Vagina (tissue), 2 donors: ENCODE data around the gene IBA57. TPM values are rescaled to one million over a fixed set of nuclear protein-coding genes. Genes with fewer than 3 reads are reported as not detected.

Experiments
- DNase-seq, 2 donors: peaks; one replicate each; pipeline ENCODE4 v3.0.0-alpha.2; 2017; ENCODE audit errors: extremely low spot score in 2 of 2
- H3K27ac ChIP-seq: fragments of 200-600 bp; sonication (generic); one replicate; pipeline ENCODE4 v1.5.1; 2019
- H3K27me3 ChIP-seq: fragments of 200-600 bp; sonication (generic); one replicate; pipeline ENCODE4 v1.5.1; 2019
- H3K36me3 ChIP-seq, 2 donors: fragments of 200-600 bp; sonication (generic); one replicate each; pipeline ENCODE4 v1.5.1; 2017 to 2019
- H3K4me1 ChIP-seq: fragments of 200-600 bp; sonication (generic); one replicate; pipeline ENCODE4 v1.5.1; 2019
- H3K4me3 ChIP-seq, 2 donors: fragments of 200-600 bp; sonication (generic); 1 replicate in 1 of 2; 2 replicates in 1 of 2; pipeline ENCODE4 v1.5.1; 2016 to 2019
- H3K9me3 ChIP-seq: fragments of 200-600 bp; sonication (generic); one replicate; pipeline ENCODE4 v1.5.1; 2019
- CTCF ChIP-seq, 3 experiments: fragments of 450-650 bp in 2 of 3; fragments of 200-600 bp in 1 of 3; sonication (generic) in 1 of 3; IDR thresholded peaks; one replicate each; pipeline ENCODE4 v1.5.1; 2017 to 2019; ENCODE audit warnings: antibody characterized with exemption in 3 of 3, mild to moderate bottlenecking in 2 of 3, moderate library complexity in 2 of 3
- POLR2A ChIP-seq, 2 donors: fragments of 450-650 bp; IDR thresholded peaks; one replicate each; pipeline ENCODE4 v1.6.1; 2017; ENCODE audit warnings: antibody characterized with exemption in 2 of 2, mild to moderate bottlenecking in 2 of 2, moderate library complexity in 2 of 2
- POLR2AphosphoS5 ChIP-seq, 2 donors: sonication (generic); formaldehyde crosslinking; IDR thresholded peaks; one replicate each; pipeline ENCODE4 v1.9.0; 2017; ENCODE audit warnings: antibody characterized with exemption in 2 of 2, mild to moderate bottlenecking in 2 of 2, low read depth in 1 of 2; ENCODE audit not compliant: insufficient read depth in 1 of 2
- intact Hi-C: fragments of 100-400 bp; cut with DNase I; formaldehyde crosslinking; loops from one replicate; pipeline ENCODE4 v1.15.1; 2023
- total RNA-seq: library from RNA; depleted of rRNA; stranded (reverse); fragments of >200 nt; gene quantifications from one replicate; pipeline ENCODE4 v1.2.3, GENCODE V29; 2016

IBA57 gene
- total RNA-seq, 1 donor from 2014 or later = 3.4 TPM

GRCh38 chr1:228190778-228191177, 25.2 kb downstream of the IBA57 start:
- intact Hi-C loops = no loop called here
- Histone ChIP-seq H3K36me3 (no peaks in the 10 kb centered on the region), H3K27ac (no peak overlapping the region), H3K27me3 (no peaks in the 10 kb centered on the region), H3K4me3 (no peak overlapping the region), H3K9me3 (no peaks in the 10 kb centered on the region), H3K4me1 (no peaks in the 10 kb centered on the region)
- TF ChIP-seq CTCF (IDR thresholded peaks at IDR 0.05) (no peak), POLR2A (IDR thresholded peaks at IDR 0.05) (no peak), POLR2AphosphoS5 (IDR thresholded peaks at IDR 0.05; ENCODE audit: insufficient read depth in 1 of 2, low read depth in 1 of 2) (no peak)
- no peak for DNase-seq

GRCh38 chr1:228194436-228194835, 28.8 kb downstream of the IBA57 start:
- Histone ChIP-seq H3K9me3 (peaks cover 12% of the 10 kb centered on the region), H3K27ac (no peak overlapping the region), H3K36me3 (peaks cover 0 to 5% of the 10 kb centered on the region in 2 donors), H3K4me3 (no peak overlapping the region), H3K4me1 (no peaks in the 10 kb centered on the region), H3K27me3 (no peaks in the 10 kb centered on the region)
- no peak for DNase-seq
- intact Hi-C loops = no loop called here
- TF ChIP-seq POLR2AphosphoS5 (IDR thresholded peaks at IDR 0.05; ENCODE audit: insufficient read depth in 1 of 2, low read depth in 1 of 2) = no peak
- no peak for TF ChIP-seq CTCF (IDR thresholded peaks at IDR 0.05)
- no peak for TF ChIP-seq POLR2A (IDR thresholded peaks at IDR 0.05)

- Histone ChIP-seq H3K9me3 (peaks cover 14% of the 10 kb centered on the region), H3K36me3 (peaks cover 0 to 5% of the 10 kb centered on the region in 2 donors), H3K27me3 (no peaks in the 10 kb centered on the region), H3K27ac (no peak overlapping the region), H3K4me3 (no peak overlapping the region), H3K4me1 (no peaks in the 10 kb centered on the region)
- DNase-seq = no peak
- TF ChIP-seq POLR2AphosphoS5 (IDR thresholded peaks at IDR 0.05; ENCODE audit: insufficient read depth in 1 of 2, low read depth in 1 of 2) (no peak), POLR2A (IDR thresholded peaks at IDR 0.05) (no peak), CTCF (IDR thresholded peaks at IDR 0.05) (no peak)
- intact Hi-C loops = no loop called here
Observed at GRCh38 chr1:228194921-228195812, 29.6 kb downstream of the IBA57 start.

GRCh38 chr1:228197555-228198147, 32.0 kb downstream of the IBA57 start:
- no peak for DNase-seq
- no peak overlapping the region for H3K27ac ChIP-seq
- H3K4me1 ChIP-seq = no peaks in the 10 kb centered on the region
- H3K9me3 ChIP-seq = peaks cover 14% of the 10 kb centered on the region
- H3K36me3 ChIP-seq = peaks cover 0 to 5% of the 10 kb centered on the region in 2 donors
- TF ChIP-seq CTCF (IDR thresholded peaks at IDR 0.05) (no peak), POLR2A (IDR thresholded peaks at IDR 0.05) (no peak), POLR2AphosphoS5 (IDR thresholded peaks at IDR 0.05; ENCODE audit: insufficient read depth in 1 of 2, low read depth in 1 of 2) (no peak)
- intact Hi-C loops = no loop called here
- no peaks in the 10 kb centered on the region for H3K27me3 ChIP-seq
- H3K4me3 ChIP-seq = no peak overlapping the region
